ENCODE measurements around the gene TRIOBP. TPM values are rescaled to one million over a fixed set of nuclear protein-coding genes. Genes with fewer than 3 reads are reported as not detected.

The TRIOBP gene
- polyA plus RNA-seq, 1 donor (not counting 4 experiments of a cell fraction or from before 2014, with no cell fraction given), result 22.2 TPM

- Histone ChIP-seq H3K79me2 (ENCODE audit: control insufficient read depth, insufficient read depth, low read length) (no peaks in the 10 kb centered on the region), H3K9ac (ENCODE audit: control insufficient read depth, extremely low read depth, insufficient read depth, low read length) (no peak overlapping the region), H3K36me3 (ENCODE audit: control insufficient read depth in 2 of 2, extremely low read depth in 1 of 2, insufficient read depth in 2 of 2, low read length in 2 of 2) (peaks cover 40 to 48% of the 10 kb centered on the region in 2 experiments), H3K9me3 (ENCODE audit: control insufficient read depth, low read depth, low read length) (no peaks in the 10 kb centered on the region), H3K4me1 (ENCODE audit: control insufficient read depth, extremely low read depth, insufficient read depth, low read length) (peaks cover 9% of the 10 kb centered on the region), H3K27me3 (ENCODE audit: control insufficient read depth, extremely low read depth, insufficient read depth, low read length) (no peaks in the 10 kb centered on the region), H3K9me1 (ENCODE audit: control insufficient read depth, extremely low read depth, insufficient read depth, low read length) (peaks cover 2% of the 10 kb centered on the region), H3K4me3 (ENCODE audit: control insufficient read depth in 2 of 3, extremely low read depth in 1 of 3, insufficient read depth in 2 of 3, low read depth in 1 of 3, low read length in 3 of 3) (no peak overlapping the region), H4K20me1 (ENCODE audit: control insufficient read depth, extremely low read depth, insufficient read depth, low read length) (peaks cover 6% of the 10 kb centered on the region), H2AFZ (ENCODE audit: control insufficient read depth, low read length) (no peak overlapping the region), H3K4me2 (ENCODE audit: control insufficient read depth, extremely low read depth, insufficient read depth, low read depth, low read length) (no peak overlapping the region), H3K27ac (ENCODE audit: control insufficient read depth, insufficient read depth, low read length) (no peak overlapping the region)
- dilution Hi-C loops (cut with MboI; ENCODE audit: extremely low pct_ligation_motif_present, low sequenced_read_pairs), result no loop called here
- no peak for FAIRE-seq
- no peak for TF ChIP-seq EZH2 (IDR thresholded peaks at IDR 0.05; ENCODE audit: low read length)
- TF ChIP-seq CTCF (optimal IDR thresholded peaks at IDR 0.05 in 1 of 3, IDR thresholded peaks at IDR 0.05 in 1 of 3, conservative IDR thresholded peaks at IDR 0.05 in 1 of 3; ENCODE audit: extremely low read depth in 1 of 3, insufficient read depth in 2 of 3, low read length in 3 of 3), result no peak
- no peak for DNase-seq (ENCODE audit: low read depth, low spot score)
These were observed 66.8 kb downstream of the TRIOBP start for GRCh38 chr22:37763652-37764051.

- Histone ChIP-seq H4K20me1 (ENCODE audit: control insufficient read depth, extremely low read depth, insufficient read depth, low read length) (peaks cover 6% of the 10 kb centered on the region), H3K27me3 (ENCODE audit: control insufficient read depth, extremely low read depth, insufficient read depth, low read length) (no peaks in the 10 kb centered on the region), H3K9me3 (ENCODE audit: control insufficient read depth, low read depth, low read length) (no peaks in the 10 kb centered on the region), H3K4me1 (ENCODE audit: control insufficient read depth, extremely low read depth, insufficient read depth, low read length) (peaks cover 9% of the 10 kb centered on the region), H3K36me3 (ENCODE audit: control insufficient read depth in 2 of 2, extremely low read depth in 1 of 2, insufficient read depth in 2 of 2, low read length in 2 of 2) (peaks cover 30 to 44% of the 10 kb centered on the region in 2 experiments), H3K9me1 (ENCODE audit: control insufficient read depth, extremely low read depth, insufficient read depth, low read length) (peaks cover 2% of the 10 kb centered on the region), H3K4me3 (ENCODE audit: control insufficient read depth in 2 of 3, extremely low read depth in 1 of 3, insufficient read depth in 2 of 3, low read depth in 1 of 3, low read length in 3 of 3) (no peak overlapping the region), H3K79me2 (ENCODE audit: control insufficient read depth, insufficient read depth, low read length) (no peaks in the 10 kb centered on the region), H2AFZ (ENCODE audit: control insufficient read depth, low read length) (no peak overlapping the region), H3K27ac (ENCODE audit: control insufficient read depth, insufficient read depth, low read length) (no peak overlapping the region), H3K9ac (ENCODE audit: control insufficient read depth, extremely low read depth, insufficient read depth, low read length) (no peak overlapping the region), H3K4me2 (ENCODE audit: control insufficient read depth, extremely low read depth, insufficient read depth, low read depth, low read length) (no peak overlapping the region)
- no peak for DNase-seq (ENCODE audit: low read depth, low spot score)
- FAIRE-seq, result no peak
- dilution Hi-C loops (cut with MboI; ENCODE audit: extremely low pct_ligation_motif_present, low sequenced_read_pairs), result no loop called here
- TF ChIP-seq EZH2 (IDR thresholded peaks at IDR 0.05; ENCODE audit: low read length) (no peak), CTCF (optimal IDR thresholded peaks at IDR 0.05 in 1 of 3, IDR thresholded peaks at IDR 0.05 in 1 of 3, conservative IDR thresholded peaks at IDR 0.05 in 1 of 3; ENCODE audit: extremely low read depth in 1 of 3, insufficient read depth in 2 of 3, low read length in 3 of 3) (no peak)
These were observed 67.8 kb downstream of the TRIOBP start for GRCh38 chr22:37764622-37765021.
